D721Med (cell line): Measurements from ENCODE around the gene CDC42BPG.

ENCODE experiments used
- DNase-seq: peaks from one replicate; pipeline ENCODE4 v3.0.0; 2011; ENCODE audit warnings: low spot score; ENCODE audit not compliant: insufficient read length
- FAIRE-seq: peaks from 2 replicates; lab custom pipeline; 2011; peaks lifted over from hg19 to GRCh38; lab: Jason Lieb, UNC
- CTCF ChIP-seq: IDR thresholded peaks from 2 replicates; pipeline ENCODE4 v1.5.1; 2012; ENCODE audit warnings: mild to moderate bottlenecking, control low read depth; ENCODE audit not compliant: insufficient read depth; ENCODE audit errors: missing control alignments

Gene CDC42BPG

GRCh38 chr11:64841592-64842365, 2.7 kb downstream of the CDC42BPG start:
- DNase-seq (no peak), FAIRE-seq (no peak)
- TF ChIP-seq CTCF = no peak

GRCh38 chr11:64839887-64840782, 4.3 kb downstream of the CDC42BPG start:
- FAIRE-seq (no peak), DNase-seq (no peak)
- no peak for TF ChIP-seq CTCF

- no peak for TF ChIP-seq CTCF
- no peak for DNase-seq
- FAIRE-seq = no peak
Measured at GRCh38 chr11:64839335-64839734, 5.1 kb downstream of the CDC42BPG start.

GRCh38 chr11:64838600-64839334, 5.7 kb downstream of the CDC42BPG start:
- FAIRE-seq = no peak
- no peak for DNase-seq
- no peak for TF ChIP-seq CTCF

- no peak for FAIRE-seq
- no peak for DNase-seq
- TF ChIP-seq CTCF = no peak
Measured at GRCh38 chr11:64837887-64838351, 6.5 kb downstream of the CDC42BPG start.

GRCh38 chr11:64836448-64837072, 7.9 kb downstream of the CDC42BPG start:
- DNase-seq (no peak), FAIRE-seq (no peak)
- TF ChIP-seq CTCF = no peak
